B cell (primary cell): ENCODE results near the gene PRKCZ. TPM values are rescaled to one million over a fixed set of nuclear protein-coding genes. Genes with fewer than 3 reads are reported as not detected.

Experiments used
- ATAC-seq: fragments of 200-7000 bp; cut with Tn5 transposase; one replicate; pipeline ENCODE4 v1.10.0; 2021; ENCODE audit warnings: low read depth, mild to moderate bottlenecking, moderate number of reproducible peaks, moderate library complexity
- CTCF ChIA-PET: fragments of 350-600 bp; sonication (Branson Sonifier 250); formaldehyde crosslinking; loops from one replicate; lab custom pipeline; 2021; ENCODE audit warnings: antibody characterized with exemption, inconsistent platforms; lab: Charles Lee
- POLR2A ChIA-PET: fragments of 350-600 bp; sonication (Branson Sonifier 250); formaldehyde crosslinking; loops from one replicate; lab custom pipeline; 2021; ENCODE audit warnings: antibody characterized with exemption; lab: Charles Lee
- DNase-seq: peaks from one replicate; pipeline ENCODE4 v3.0.0; 2013
- H2AFZ ChIP-seq: 2 replicates; pipeline ENCODE4 v1.6.1; 2012; ENCODE audit warnings: mild to moderate bottlenecking, low read depth, low read length; ENCODE audit not compliant: insufficient read depth, poor library complexity, severe bottlenecking
- H3K27ac ChIP-seq, 2 donors: 1 replicate in 1 of 2; 2 replicates in 1 of 2; pipeline ENCODE4 v1.5.1; 2012 to 2013; ENCODE audit warnings: low read length in 2 of 2, mild to moderate bottlenecking in 2 of 2, moderate library complexity in 1 of 2
- H3K27me3 ChIP-seq, 4 experiments: fragments of 200-600 bp in 1 of 4; sonication (generic) in 1 of 4; replicated peaks in 1 of 4; 1 replicate in 2 of 4; 2 replicates in 2 of 4; pipeline versions ENCODE4 v1.6.1 to v1.7.0; 2013 to 2016; ENCODE audit warnings: low read length in 3 of 4, mild to moderate bottlenecking in 2 of 4, mixed read lengths in 1 of 4, moderate library complexity in 1 of 4; ENCODE audit not compliant: insufficient read depth in 4 of 4, control insufficient read depth in 3 of 4; ENCODE audit errors: control extremely low read depth in 1 of 4
- H3K36me3 ChIP-seq, 2 experiments: replicated peaks in 1 of 2; 1 replicate in 1 of 2; 2 replicates in 1 of 2; pipeline versions ENCODE4 v1.6.1 to v1.7.1; 2013; ENCODE audit warnings: low read length in 1 of 2; ENCODE audit not compliant: insufficient read depth in 2 of 2, control insufficient read depth in 1 of 2; ENCODE audit errors: control extremely low read depth in 1 of 2, extremely low read depth in 1 of 2
- H3K4me1 ChIP-seq, 2 donors: fragments of 200-600 bp in 1 of 2; sonication (generic) in 1 of 2; 1 replicate in 1 of 2; 2 replicates in 1 of 2; pipeline versions ENCODE4 v1.5.1 to v1.6.1; 2013 to 2017; ENCODE audit warnings: low read length in 2 of 2; ENCODE audit not compliant: control insufficient read depth in 2 of 2, insufficient read depth in 2 of 2
- H3K4me2 ChIP-seq: replicated peaks from 2 replicates; pipeline ENCODE3; 2012; ENCODE audit warnings: mild to moderate bottlenecking, low read depth, low read length; ENCODE audit not compliant: poor library complexity, severe bottlenecking
- H3K4me3 ChIP-seq, 5 experiments: fragments of 200-600 bp in 1 of 5; sonication (generic) in 1 of 5; 1 replicate in 3 of 5; 2 replicates in 2 of 5; pipeline versions ENCODE4 v1.5.1 to v1.7.0; 2011 to 2016; ENCODE audit warnings: low read length in 4 of 5, mild to moderate bottlenecking in 4 of 5, low read depth in 2 of 5, control low read depth in 1 of 5, moderate library complexity in 1 of 5; ENCODE audit not compliant: insufficient read depth in 1 of 5; ENCODE audit errors: control extremely low read depth in 1 of 5, extremely low read depth in 1 of 5
- H3K79me2 ChIP-seq: fragments of 200-600 bp; sonication (generic); one replicate; pipeline ENCODE4 v1.6.0; 2016; ENCODE audit warnings: low read length; ENCODE audit not compliant: control insufficient read depth, insufficient read depth
- H3K9ac ChIP-seq: fragments of 200-600 bp; sonication (generic); 2 replicates; pipeline ENCODE4 v1.6.1; 2017; ENCODE audit warnings: mild to moderate bottlenecking, low read length, moderate library complexity
- H3K9me3 ChIP-seq, 3 donors: one replicate each; pipeline versions ENCODE4 v1.6.1 to v1.7.1; 2013; ENCODE audit warnings: low read length in 2 of 3; ENCODE audit not compliant: control insufficient read depth in 2 of 3, insufficient read depth in 1 of 3; ENCODE audit errors: control extremely low read depth in 1 of 3
- H4K20me1 ChIP-seq: 2 replicates; pipeline ENCODE4 v1.6.0; 2012; ENCODE audit warnings: mild to moderate bottlenecking, low read length; ENCODE audit not compliant: insufficient read depth, control insufficient read depth, poor library complexity, severe bottlenecking
- H3K27ac Mint-ChIP-seq: one replicate; pipeline ENCODE4 v1.8.0; 2021; ENCODE audit warnings: mixed read lengths
- H3K27me3 Mint-ChIP-seq: one replicate; pipeline ENCODE4 v1.8.0; 2021; ENCODE audit warnings: mixed read lengths
- H3K4me1 Mint-ChIP-seq: one replicate; pipeline ENCODE4 v1.8.0; 2021; ENCODE audit warnings: mixed read lengths
- H3K4me3 Mint-ChIP-seq: one replicate; pipeline ENCODE4 v1.8.0; 2021; ENCODE audit warnings: mixed read lengths
- H3K9me3 Mint-ChIP-seq: one replicate; pipeline ENCODE4 v1.8.0; 2022; ENCODE audit warnings: mixed read lengths; ENCODE audit not compliant: insufficient read depth
- EZH2 ChIP-seq: IDR thresholded peaks from 2 replicates; pipeline ENCODE4 v1.6.1; 2012; ENCODE audit warnings: borderline replicate concordance, low read depth, mild to moderate bottlenecking, moderate library complexity, low read length; ENCODE audit not compliant: insufficient read depth, poor library complexity, severe bottlenecking
- WGBS: methylation state at CpG from one replicate; pipeline ENCODE4 v1.1.5; 2013; ENCODE audit warnings: missing lambda C conversion rate; ENCODE audit not compliant: insufficient coverage; 5-methylcytosine and 5-hydroxymethylcytosine counted together
- intact Hi-C: fragments of 100-400 bp; cut with micrococcal nuclease; formaldehyde crosslinking; loops from one replicate; pipeline ENCODE4 v1.10.0; 2022
- polyA plus RNA-seq: library from polyadenylated mRNA; depleted of rRNA; stranded (reverse); fragments of >200 nt; gene quantifications from 2 replicates; pipeline ENCODE4 v1.2.3, GENCODE V29; 2012
- total RNA-seq, 2 donors: library from RNA; stranded (reverse); fragments of 120-200 nt in 1 of 2; gene quantifications; 1 replicate in 1 of 2; 2 replicates in 1 of 2; pipeline versions ENCODE4 v1.2.3 to v1.2.4, GENCODE V29; 2013 to 2022
- TF ChIP-seq, protein P1 (sequence below): fragments of 200-600 bp; IDR thresholded peaks from one replicate; pipeline ENCODE4 v1.8.0; 2022; ENCODE audit warnings: antibody characterized with exemption, mild to moderate bottlenecking

PRKCZ gene
- total and polyA plus RNA-seq, 2 donors (not counting 1 experiment from before 2014, with no cell fraction given), result 17.9 to 53.2 TPM

- Mint-ChIP-seq H3K9me3 (no peaks in the 10 kb centered on the region), H3K4me1 (peaks cover 9% of the 10 kb centered on the region), H3K27ac (no peak overlapping the region), H3K4me3 (no peak overlapping the region), H3K27me3 (peaks cover 39% of the 10 kb centered on the region)
- Histone ChIP-seq H2AFZ (no peak overlapping the region), H4K20me1 (no peaks in the 10 kb centered on the region), H3K79me2 (no peaks in the 10 kb centered on the region), H3K4me3 (no peak overlapping the region), H3K27ac (no peak overlapping the region), H3K9ac (no peak overlapping the region), H3K27me3 (peaks cover 0 to 48% (median 9%) of the 10 kb centered on the region in 4 experiments), H3K36me3 (no peaks in the 10 kb centered on the region), H3K9me3 (peaks cover 0 to 4% (median 0%) of the 10 kb centered on the region in 3 donors), H3K4me1 (peaks cover 18 to 20% of the 10 kb centered on the region in 2 donors), H3K4me2 (no peak overlapping the region)
- TF ChIP-seq, protein P1, sequence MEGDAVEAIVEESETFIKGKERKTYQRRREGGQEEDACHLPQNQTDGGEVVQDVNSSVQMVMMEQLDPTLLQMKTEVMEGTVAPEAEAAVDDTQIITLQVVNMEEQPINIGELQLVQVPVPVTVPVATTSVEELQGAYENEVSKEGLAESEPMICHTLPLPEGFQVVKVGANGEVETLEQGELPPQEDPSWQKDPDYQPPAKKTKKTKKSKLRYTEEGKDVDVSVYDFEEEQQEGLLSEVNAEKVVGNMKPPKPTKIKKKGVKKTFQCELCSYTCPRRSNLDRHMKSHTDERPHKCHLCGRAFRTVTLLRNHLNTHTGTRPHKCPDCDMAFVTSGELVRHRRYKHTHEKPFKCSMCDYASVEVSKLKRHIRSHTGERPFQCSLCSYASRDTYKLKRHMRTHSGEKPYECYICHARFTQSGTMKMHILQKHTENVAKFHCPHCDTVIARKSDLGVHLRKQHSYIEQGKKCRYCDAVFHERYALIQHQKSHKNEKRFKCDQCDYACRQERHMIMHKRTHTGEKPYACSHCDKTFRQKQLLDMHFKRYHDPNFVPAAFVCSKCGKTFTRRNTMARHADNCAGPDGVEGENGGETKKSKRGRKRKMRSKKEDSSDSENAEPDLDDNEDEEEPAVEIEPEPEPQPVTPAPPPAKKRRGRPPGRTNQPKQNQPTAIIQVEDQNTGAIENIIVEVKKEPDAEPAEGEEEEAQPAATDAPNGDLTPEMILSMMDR, result no peak
- DNase-seq, result no peak
- ATAC-seq, result no peak
- WGBS, result 81% methylated on average over 9 of the region's 9 CpGs
- intact Hi-C loops, result no loop called here
- ChIA-PET POLR2A (no interaction called here), CTCF (no interaction called here)
Observed at GRCh38 chr1:2023187-2023586, 27.0 kb upstream of the PRKCZ start.

DNA sequence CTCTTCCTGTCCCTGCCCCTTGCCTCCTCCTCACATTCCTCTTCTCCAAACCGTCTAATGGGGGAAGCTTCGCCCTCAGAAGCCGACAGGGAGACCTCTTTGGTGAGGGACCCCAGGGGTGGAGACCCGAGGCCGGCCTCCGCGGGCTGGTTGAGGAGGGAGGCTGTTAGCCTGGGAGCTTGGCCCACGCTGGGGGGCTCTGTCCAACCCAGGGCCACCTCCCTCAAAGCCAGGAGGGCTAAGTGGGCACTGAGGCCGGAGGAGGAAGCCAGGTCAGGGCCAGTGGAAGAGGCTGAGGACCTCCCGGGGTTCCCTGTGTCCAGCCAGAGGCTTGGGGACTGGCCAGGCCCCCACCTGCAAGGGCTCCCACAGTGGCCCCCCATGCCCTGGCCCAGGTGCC lies 25.8 kb upstream of the PRKCZ start:
- H3K9me3 Mint-ChIP-seq, result no peaks in the 10 kb centered on the region
- DNase-seq (no peak), ATAC-seq (no peak)
- no peak overlapping the region for H3K4me3 Mint-ChIP-seq
- H3K4me1 ChIP-seq, result peaks cover 23 to 27% of the 10 kb centered on the region in 2 donors
- H3K4me2 ChIP-seq, result no peak overlapping the region
- WGBS, result 95% methylated on average over 8 of the region's 10 CpGs
- no peak overlapping the region for H3K4me3 ChIP-seq
- H4K20me1 ChIP-seq, result no peaks in the 10 kb centered on the region
- no peaks in the 10 kb centered on the region for H3K36me3 ChIP-seq
- H3K79me2 ChIP-seq, result no peaks in the 10 kb centered on the region
- H3K27ac Mint-ChIP-seq, result no peak overlapping the region
- H3K27ac ChIP-seq, result no peak overlapping the region
- H3K27me3 Mint-ChIP-seq, result peaks cover 34% of the 10 kb centered on the region
- TF ChIP-seq EZH2, result no peak
- TF ChIP-seq, protein P1, result no peak
- peaks cover 12% of the 10 kb centered on the region for H3K4me1 Mint-ChIP-seq
- ChIA-PET CTCF (no interaction called here), POLR2A (no interaction called here)
- H3K9ac ChIP-seq, result no peak overlapping the region
- H3K27me3 ChIP-seq, result peaks cover 0 to 40% (median 6%) of the 10 kb centered on the region in 4 experiments
- intact Hi-C loops, result no loop called here
- peaks cover 0 to 4% (median 0%) of the 10 kb centered on the region in 3 donors for H3K9me3 ChIP-seq
- H2AFZ ChIP-seq, result no peak overlapping the region
